Testis (tissue), 3 donors: Measurements from ENCODE around the gene CALM3. TPM values are rescaled to one million over a fixed set of nuclear protein-coding genes. Genes with fewer than 3 reads are reported as not detected.

Experiments used
- DNase-seq: peaks from one replicate; pipeline ENCODE4 v3.0.0-alpha.2; 2019
- H3K27ac ChIP-seq, 2 donors: fragments of 200-600 bp; sonication (generic); one replicate each; pipeline ENCODE4 v1.5.1; 2019
- H3K27me3 ChIP-seq: fragments of 200-600 bp; sonication (generic); one replicate; pipeline ENCODE4 v1.5.1; 2019
- H3K36me3 ChIP-seq: fragments of 200-600 bp; sonication (generic); one replicate; pipeline ENCODE4 v1.5.1; 2017; ENCODE audit warnings: low read depth; ENCODE audit errors: missing control alignments
- H3K4me1 ChIP-seq: fragments of 200-600 bp; sonication (generic); one replicate; pipeline ENCODE4 v1.5.1; 2019
- H3K4me3 ChIP-seq, 2 donors: fragments of 200-600 bp; sonication (generic); one replicate each; pipeline ENCODE4 v1.5.1; 2017 to 2019
- H3K9me3 ChIP-seq: fragments of 200-600 bp; sonication (generic); one replicate; pipeline ENCODE4 v1.5.1; 2017
- CTCF ChIP-seq, 3 experiments: fragments of 450-650 bp in 2 of 3; fragments of 200-600 bp in 1 of 3; sonication (generic) in 1 of 3; IDR thresholded peaks; one replicate each; pipeline ENCODE4 v1.5.1; 2016 to 2019; ENCODE audit warnings: antibody characterized with exemption in 3 of 3, mild to moderate bottlenecking in 2 of 3, moderate library complexity in 1 of 3
- POLR2A ChIP-seq: fragments of 450-650 bp; IDR thresholded peaks from one replicate; pipeline ENCODE4 v1.6.1; 2017; ENCODE audit warnings: antibody characterized with exemption, mild to moderate bottlenecking, moderate library complexity
- WGBS, 2 donors: methylation state at CpG; one replicate each; pipeline ENCODE4 v1.1.5; 2018; 5-methylcytosine and 5-hydroxymethylcytosine counted together
- intact Hi-C: fragments of 100-400 bp; cut with DNase I; formaldehyde crosslinking; loops from one replicate; pipeline ENCODE4 v1.15.1; 2023; ENCODE audit warnings: low total_unique reads
- polyA plus RNA-seq: library from polyadenylated mRNA; stranded (reverse); fragments of 350-450 nt; fragmentation: Illumina TruSeq; extraction: RNeasy Lipid Tissue Mini Kit (QIAGEN cat#74804); gene quantifications from one replicate; pipeline ENCODE4 v1.2.3, GENCODE V29; 2014; ENCODE audit warnings: low read depth, low replicate concordance; ENCODE audit not compliant: insufficient read depth
- total RNA-seq, 2 donors: library from RNA; depleted of rRNA; stranded (reverse); fragments of >200 nt; gene quantifications; one replicate each; pipeline ENCODE4 v1.2.3, GENCODE V29; 2016

Gene CALM3
- total and polyA plus RNA-seq, 3 donors from 2014 or later = 357 to 889 (median 380) TPM

DNA sequence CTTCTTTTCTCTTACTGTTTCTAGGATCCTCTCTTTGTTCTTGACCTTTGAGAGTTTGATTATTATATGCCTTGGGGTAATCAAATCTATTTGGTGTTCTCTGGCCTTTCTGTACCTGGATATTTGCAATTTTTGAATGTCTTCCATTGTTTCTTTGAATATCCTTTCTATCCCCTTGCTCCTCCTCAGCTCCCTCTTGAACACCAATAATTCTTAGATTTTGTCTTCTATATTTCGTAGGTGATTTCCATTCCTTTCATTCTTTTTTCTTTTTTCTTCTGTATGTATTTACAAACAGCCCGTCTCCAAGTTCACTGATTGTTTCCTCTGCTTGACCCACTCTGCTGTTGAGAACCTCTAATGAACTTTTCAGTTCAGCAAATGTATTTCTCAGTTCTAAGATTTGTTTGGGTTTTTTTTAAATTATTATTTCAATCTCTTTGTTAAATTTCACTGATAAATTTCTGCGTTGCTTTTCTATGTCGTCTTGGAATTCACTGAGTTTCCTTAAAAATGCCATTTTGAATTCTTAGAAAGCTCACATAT lies 2.7 kb upstream of the CALM3 start:
- H3K36me3 ChIP-seq = no peaks in the 10 kb centered on the region
- no peak for DNase-seq
- H3K4me1 ChIP-seq = peaks cover 19% of the 10 kb centered on the region
- TF ChIP-seq CTCF (IDR thresholded peaks at IDR 0.05) (no peak), POLR2A (no peak)
- no peaks in the 10 kb centered on the region for H3K27me3 ChIP-seq
- H3K9me3 ChIP-seq = no peaks in the 10 kb centered on the region
- intact Hi-C loops = no loop called here
- 91 to 94% methylated on average over 4 of the region's 4 CpGs for WGBS, 2 donors
- H3K4me3 ChIP-seq = no peak overlapping the region
- no peak overlapping the region for H3K27ac ChIP-seq

DNA sequence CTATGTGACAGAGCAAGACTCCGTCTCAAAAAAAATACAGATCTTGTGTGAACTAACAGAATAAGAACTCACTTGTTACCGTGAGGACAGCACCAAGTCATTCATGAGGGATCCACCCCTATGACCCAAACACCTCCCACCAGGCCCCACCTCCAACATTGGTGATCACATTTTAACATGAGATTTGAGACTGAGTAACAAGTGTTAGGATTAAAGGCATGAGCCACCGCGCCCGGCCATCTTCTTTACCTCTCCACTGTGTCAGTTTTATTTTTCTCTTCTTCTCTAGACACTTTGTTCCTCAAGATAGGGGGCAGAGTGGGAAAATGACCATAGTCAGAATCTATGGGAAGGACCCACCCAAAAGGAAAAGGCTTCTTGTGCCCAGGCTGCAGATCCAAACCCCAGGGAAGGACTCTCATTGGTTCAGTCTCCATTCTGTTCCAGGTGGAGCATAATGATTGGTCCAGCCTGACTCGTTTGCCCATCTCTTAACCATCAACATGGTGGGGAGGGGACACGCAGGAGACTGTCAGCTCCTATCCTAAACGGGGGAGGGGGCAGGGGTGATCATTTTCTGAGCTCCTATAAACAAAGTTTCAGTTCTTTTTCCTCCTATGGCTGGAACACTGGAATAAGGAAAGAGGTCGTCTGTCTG lies 1.3 kb upstream of the CALM3 start:
- Histone ChIP-seq H3K27me3 (no peaks in the 10 kb centered on the region), H3K4me1 (peaks cover 32% of the 10 kb centered on the region), H3K36me3 (no peaks in the 10 kb centered on the region), H3K27ac (peak overlapping the region; percentile 90 to 94), H3K9me3 (no peaks in the 10 kb centered on the region), H3K4me3 (peak overlapping the region; percentile 97 to 98)
- 61 to 67% methylated on average over 6 to 9 of the region's 9 CpGs for WGBS, 2 donors
- intact Hi-C loops = no loop called here
- DNase-seq = peak; percentile 14
- TF ChIP-seq CTCF (IDR thresholded peaks at IDR 0.05) (no peak), POLR2A (no peak)

DNA sequence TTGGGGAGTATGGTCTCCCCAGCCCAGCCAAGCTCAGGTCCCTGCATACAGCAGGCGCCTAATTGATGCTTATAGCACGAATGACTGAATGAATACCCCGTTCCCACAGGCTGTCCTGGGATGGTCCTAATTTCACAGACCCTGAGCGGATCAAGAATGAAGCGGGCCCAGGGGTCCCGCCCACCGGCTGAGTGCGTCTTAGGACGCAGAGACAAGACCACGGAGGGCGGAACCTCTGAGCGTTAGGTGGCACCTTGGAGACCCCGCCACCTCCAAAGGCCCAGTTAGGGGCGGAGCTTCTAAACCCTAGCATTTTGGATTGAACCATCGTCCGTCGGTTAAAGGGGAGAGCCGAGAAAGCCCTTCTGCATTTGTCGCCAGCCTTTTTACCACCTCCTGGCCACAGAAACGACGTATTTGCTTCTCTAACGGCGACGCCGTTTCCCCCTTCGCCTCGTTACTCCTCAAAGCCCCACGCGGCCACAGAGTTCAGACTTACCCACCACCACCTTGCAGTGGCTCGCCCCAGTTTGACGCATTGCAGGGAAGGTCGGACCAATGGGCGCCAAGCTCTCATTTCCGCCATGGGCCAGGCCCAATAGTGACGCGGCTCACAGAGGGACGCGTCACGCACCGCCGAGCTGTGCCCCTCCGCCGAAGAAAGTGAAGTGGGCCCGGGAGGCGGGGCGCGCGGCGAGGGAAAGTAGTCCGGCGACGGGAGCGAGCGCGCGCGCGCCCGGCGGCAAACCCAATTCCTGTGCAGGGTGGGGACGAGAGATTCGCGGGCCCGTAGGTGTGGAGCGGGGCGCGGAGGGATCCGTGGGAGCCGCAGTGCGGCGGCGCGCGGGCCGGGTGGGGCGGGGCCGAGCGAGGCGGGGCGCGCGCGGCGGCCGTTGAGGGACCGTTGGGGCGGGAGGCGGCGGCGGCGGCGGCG lies 479 bp upstream of the CALM3 start:
- DNase-seq = peak; percentile 98
- no peaks in the 10 kb centered on the region for H3K36me3 ChIP-seq
- no peaks in the 10 kb centered on the region for H3K9me3 ChIP-seq
- 0% methylated on average over 27 to 46 of the region's 93 CpGs for WGBS, 2 donors
- H3K27me3 ChIP-seq = no peaks in the 10 kb centered on the region
- peak overlapping the region; percentile 97 to 98 for H3K4me3 ChIP-seq
- H3K27ac ChIP-seq = peak overlapping the region; percentile 90 to 94
- intact Hi-C loops = no loop called here
- peaks cover 39% of the 10 kb centered on the region for H3K4me1 ChIP-seq
- TF ChIP-seq CTCF (IDR thresholded peaks at IDR 0.05) (peak in 2 of 3 experiments; percentile 17 to 35), POLR2A (no peak)

- WGBS, 2 donors = 2 to 12% methylated on average over 11 to 23 of the region's 23 CpGs
- Histone ChIP-seq H3K4me3 (peak overlapping the region; percentile 97 to 98), H3K27ac (peak overlapping the region; percentile 90 to 94), H3K27me3 (no peaks in the 10 kb centered on the region), H3K9me3 (no peaks in the 10 kb centered on the region), H3K4me1 (peaks cover 39% of the 10 kb centered on the region), H3K36me3 (no peaks in the 10 kb centered on the region)
- intact Hi-C loops = no loop called here
- no peak for TF ChIP-seq CTCF (IDR thresholded peaks at IDR 0.05)
- no peak for TF ChIP-seq POLR2A
- DNase-seq = peak; percentile 45
Measured at GRCh38 chr19:46602392-46603194, 1.5 kb downstream of the CALM3 start.
